ENCODE measurements around the gene ZDHHC14. TPM values are rescaled to one million over a fixed set of nuclear protein-coding genes. Genes with fewer than 3 reads are reported as not detected.
"Not testable (repeated sequence)": the region's sequence is repeated elsewhere in the genome, so short reads cannot be mapped to it uniquely, and the experiment has no call there.

ZDHHC14 gene
- total and polyA plus RNA-seq, 3 donors from 2014 or later: 28.5 to 74.9 (median 67.9) TPM

DNA sequence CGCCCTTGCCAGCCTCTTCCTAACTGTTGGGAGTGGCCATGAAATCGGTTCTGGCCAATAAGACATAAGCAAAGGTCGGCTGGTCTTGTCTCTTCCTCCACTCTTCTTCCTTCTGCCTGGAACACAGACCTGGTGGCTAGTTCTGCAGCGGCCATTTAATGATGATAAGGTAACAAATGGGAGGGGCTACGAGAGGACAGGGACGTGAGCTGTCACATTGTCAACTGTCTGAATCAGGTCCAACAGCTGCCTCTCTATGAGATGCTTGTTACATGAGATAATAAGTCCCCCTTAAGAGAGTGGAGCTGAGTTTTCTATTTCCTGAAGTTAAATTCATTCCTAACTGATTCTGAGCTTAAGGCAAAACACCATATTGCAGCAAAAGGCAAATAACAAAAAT is 45.2 kb upstream of the ZDHHC14 start:
- no peaks in the 10 kb centered on the region for H3K36me3 ChIP-seq (ENCODE audit: low read depth, missing control alignments)
- H3K4me3 ChIP-seq: no peak overlapping the region
- peak; percentile 28 for DNase-seq
- TF ChIP-seq POLR2A (IDR thresholded peaks at IDR 0.05): no peak
- TF ChIP-seq, protein P1, sequence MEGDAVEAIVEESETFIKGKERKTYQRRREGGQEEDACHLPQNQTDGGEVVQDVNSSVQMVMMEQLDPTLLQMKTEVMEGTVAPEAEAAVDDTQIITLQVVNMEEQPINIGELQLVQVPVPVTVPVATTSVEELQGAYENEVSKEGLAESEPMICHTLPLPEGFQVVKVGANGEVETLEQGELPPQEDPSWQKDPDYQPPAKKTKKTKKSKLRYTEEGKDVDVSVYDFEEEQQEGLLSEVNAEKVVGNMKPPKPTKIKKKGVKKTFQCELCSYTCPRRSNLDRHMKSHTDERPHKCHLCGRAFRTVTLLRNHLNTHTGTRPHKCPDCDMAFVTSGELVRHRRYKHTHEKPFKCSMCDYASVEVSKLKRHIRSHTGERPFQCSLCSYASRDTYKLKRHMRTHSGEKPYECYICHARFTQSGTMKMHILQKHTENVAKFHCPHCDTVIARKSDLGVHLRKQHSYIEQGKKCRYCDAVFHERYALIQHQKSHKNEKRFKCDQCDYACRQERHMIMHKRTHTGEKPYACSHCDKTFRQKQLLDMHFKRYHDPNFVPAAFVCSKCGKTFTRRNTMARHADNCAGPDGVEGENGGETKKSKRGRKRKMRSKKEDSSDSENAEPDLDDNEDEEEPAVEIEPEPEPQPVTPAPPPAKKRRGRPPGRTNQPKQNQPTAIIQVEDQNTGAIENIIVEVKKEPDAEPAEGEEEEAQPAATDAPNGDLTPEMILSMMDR (IDR thresholded peaks at IDR 0.05): no peak
- H3K4me1 ChIP-seq: peaks cover 9% of the 10 kb centered on the region
- intact Hi-C loops (cut with DNase I; ENCODE audit: low total_unique reads): no loop called here
- H3K9me3 ChIP-seq: no peaks in the 10 kb centered on the region
- H3K27me3 ChIP-seq: no peaks in the 10 kb centered on the region
- 61 to 66% methylated on average over 6 of the region's 6 CpGs for WGBS, 2 donors
- no peak overlapping the region for H3K27ac ChIP-seq

DNA sequence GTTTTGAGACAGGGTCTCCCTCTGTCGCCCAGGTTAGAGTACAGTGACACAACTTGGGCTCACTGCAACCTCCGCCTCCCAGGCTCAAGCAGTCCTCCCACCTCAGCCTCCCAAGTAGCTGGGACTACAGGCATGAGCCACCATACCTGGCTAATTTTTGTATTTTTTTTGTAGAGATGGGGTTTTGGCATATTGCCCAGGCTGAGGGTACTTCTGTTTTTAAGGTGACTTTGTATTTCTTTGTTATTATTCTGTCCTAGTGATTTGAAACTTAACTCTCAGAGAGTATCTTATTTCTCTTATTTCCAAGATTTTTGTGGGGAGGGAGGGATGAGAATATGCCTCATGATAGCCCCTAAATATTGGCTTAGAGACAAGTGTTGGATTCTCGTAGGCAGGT is 43.7 kb upstream of the ZDHHC14 start:
- H3K27ac ChIP-seq; H3K9me3 ChIP-seq; DNase-seq; intact Hi-C loops (cut with DNase I; ENCODE audit: low total_unique reads); H3K27me3 ChIP-seq; H3K4me1 ChIP-seq; H3K36me3 ChIP-seq (ENCODE audit: low read depth, missing control alignments); H3K4me3 ChIP-seq: not testable (repeated sequence)
- 72 to 78% methylated on average over 3 of the region's 3 CpGs for WGBS, 2 donors

DNA sequence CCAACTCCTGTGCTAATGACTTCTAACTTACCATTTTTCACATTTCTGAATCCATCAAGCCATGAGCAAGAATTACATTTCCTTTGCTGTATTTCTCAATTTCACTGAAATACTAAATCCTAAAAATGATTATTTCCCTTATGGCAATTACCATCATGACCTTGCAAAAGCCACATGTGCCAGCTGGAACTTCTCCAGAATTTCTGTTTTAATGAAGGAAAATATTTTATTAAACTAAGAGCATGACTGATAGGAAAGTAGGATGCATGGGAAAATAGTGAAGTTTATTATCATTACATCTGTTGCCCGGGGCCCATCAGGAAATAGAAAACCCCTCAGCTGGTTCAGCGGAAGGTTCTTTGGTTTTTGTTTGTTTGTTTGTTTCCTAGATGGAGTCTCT is 43.2 kb upstream of the ZDHHC14 start:
- Histone ChIP-seq H3K27me3 (no peaks in the 10 kb centered on the region), H3K36me3 (ENCODE audit: low read depth, missing control alignments) (no peaks in the 10 kb centered on the region), H3K4me1 (peaks cover 6% of the 10 kb centered on the region), H3K27ac (no peak overlapping the region), H3K4me3 (no peak overlapping the region), H3K9me3 (no peaks in the 10 kb centered on the region)
- intact Hi-C loops (cut with DNase I; ENCODE audit: low total_unique reads): no loop called here
- TF ChIP-seq POLR2A (IDR thresholded peaks at IDR 0.05): no peak
- TF ChIP-seq, protein P1 (IDR thresholded peaks at IDR 0.05): no peak
- 59 to 69% methylated on average over 2 of the region's 2 CpGs for WGBS, 2 donors
- no peak for DNase-seq

DNA sequence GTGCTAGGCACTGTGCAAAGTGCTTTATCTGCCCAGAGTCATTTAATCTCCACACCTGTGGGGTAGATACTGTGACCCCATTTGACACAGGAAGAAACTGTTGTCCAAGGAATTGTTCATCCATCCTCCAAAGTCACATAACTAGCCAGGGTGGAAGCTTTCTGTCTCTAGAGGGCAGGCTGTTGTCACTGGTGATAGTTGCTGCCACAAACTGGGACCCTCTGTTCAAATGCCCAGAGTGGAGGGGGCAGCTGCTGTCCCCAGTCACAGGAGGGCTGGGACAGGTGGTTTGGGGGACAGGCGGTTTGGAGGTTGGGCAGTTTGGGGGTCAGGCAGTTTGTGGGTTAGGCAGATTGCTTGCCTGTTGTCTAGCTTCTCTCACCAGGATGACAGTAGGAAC is 41.6 kb upstream of the ZDHHC14 start:
- TF ChIP-seq, protein P1 (IDR thresholded peaks at IDR 0.05): no peak
- TF ChIP-seq POLR2A (IDR thresholded peaks at IDR 0.05): no peak
- 89 to 92% methylated on average over 1 of the region's 1 CpG for WGBS, 2 donors

DNA sequence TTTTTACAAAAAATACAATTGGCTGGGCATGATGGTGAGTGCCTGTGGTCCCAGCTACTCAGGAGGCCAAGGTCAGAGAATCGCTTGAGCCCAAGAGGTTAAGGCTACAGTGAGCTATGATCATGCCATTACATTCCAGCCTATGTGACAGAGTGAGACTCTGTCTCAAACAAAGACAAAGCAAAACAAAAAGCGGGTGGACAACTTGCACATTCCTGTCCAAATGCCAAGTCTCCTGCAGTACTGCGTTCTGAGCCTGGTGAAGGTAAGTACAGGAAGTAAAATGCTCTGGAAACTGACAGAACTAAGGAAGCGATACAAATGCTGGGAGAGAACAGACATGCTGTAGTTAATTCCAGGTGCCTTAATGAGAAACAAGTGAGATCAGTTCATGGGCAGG is 37.3 kb upstream of the ZDHHC14 start:
- no peak for DNase-seq
- Histone ChIP-seq H3K4me1 (no peaks in the 10 kb centered on the region), H3K36me3 (ENCODE audit: low read depth, missing control alignments) (no peaks in the 10 kb centered on the region), H3K9me3 (no peaks in the 10 kb centered on the region), H3K27me3 (no peaks in the 10 kb centered on the region), H3K4me3 (no peak overlapping the region), H3K27ac (no peak overlapping the region)
- TF ChIP-seq, protein P1 (IDR thresholded peaks at IDR 0.05): no peak
- no peak for TF ChIP-seq POLR2A (IDR thresholded peaks at IDR 0.05)
- intact Hi-C loops (cut with DNase I; ENCODE audit: low total_unique reads): no loop called here
- WGBS, 2 donors: 42 to 49% methylated on average over 4 of the region's 4 CpGs

More for the DNA sequence above, 41.6 kb upstream of the ZDHHC14 start:
- Histone ChIP-seq H3K27me3 (no peaks in the 10 kb centered on the region), H3K4me3 (no peak overlapping the region), H3K27ac (no peak overlapping the region), H3K9me3 (no peaks in the 10 kb centered on the region), H3K36me3 (ENCODE audit: low read depth, missing control alignments) (no peaks in the 10 kb centered on the region), H3K4me1 (no peaks in the 10 kb centered on the region)
- DNase-seq: no peak
- intact Hi-C loops (cut with DNase I; ENCODE audit: low total_unique reads): no loop called here
